ENCODE results near the gene ANO2.

DNA sequence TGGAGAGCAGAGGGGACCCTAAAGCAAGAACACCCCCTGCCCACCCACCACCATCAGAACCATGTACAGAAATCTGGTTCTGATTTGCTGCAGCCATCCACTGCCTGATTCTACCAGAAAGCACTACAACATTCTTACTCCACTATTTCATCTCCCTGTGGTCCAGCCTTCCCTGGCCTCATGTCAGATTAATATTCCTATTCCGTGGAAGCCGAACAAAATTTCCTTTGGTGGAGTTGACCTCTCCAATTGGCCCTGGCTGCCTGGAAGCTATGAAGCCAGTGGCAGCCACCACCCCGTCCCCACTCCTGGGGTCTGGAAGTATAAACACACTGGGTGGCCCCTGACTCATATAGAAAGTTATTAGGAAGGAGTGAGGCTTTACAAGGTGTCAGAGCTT is 60.2 kb downstream of the ANO2 start:
- TF ChIP-seq, protein P1, sequence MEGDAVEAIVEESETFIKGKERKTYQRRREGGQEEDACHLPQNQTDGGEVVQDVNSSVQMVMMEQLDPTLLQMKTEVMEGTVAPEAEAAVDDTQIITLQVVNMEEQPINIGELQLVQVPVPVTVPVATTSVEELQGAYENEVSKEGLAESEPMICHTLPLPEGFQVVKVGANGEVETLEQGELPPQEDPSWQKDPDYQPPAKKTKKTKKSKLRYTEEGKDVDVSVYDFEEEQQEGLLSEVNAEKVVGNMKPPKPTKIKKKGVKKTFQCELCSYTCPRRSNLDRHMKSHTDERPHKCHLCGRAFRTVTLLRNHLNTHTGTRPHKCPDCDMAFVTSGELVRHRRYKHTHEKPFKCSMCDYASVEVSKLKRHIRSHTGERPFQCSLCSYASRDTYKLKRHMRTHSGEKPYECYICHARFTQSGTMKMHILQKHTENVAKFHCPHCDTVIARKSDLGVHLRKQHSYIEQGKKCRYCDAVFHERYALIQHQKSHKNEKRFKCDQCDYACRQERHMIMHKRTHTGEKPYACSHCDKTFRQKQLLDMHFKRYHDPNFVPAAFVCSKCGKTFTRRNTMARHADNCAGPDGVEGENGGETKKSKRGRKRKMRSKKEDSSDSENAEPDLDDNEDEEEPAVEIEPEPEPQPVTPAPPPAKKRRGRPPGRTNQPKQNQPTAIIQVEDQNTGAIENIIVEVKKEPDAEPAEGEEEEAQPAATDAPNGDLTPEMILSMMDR (IDR thresholded peaks at IDR 0.05), result no peak
- TF ChIP-seq POLR2A (IDR thresholded peaks at IDR 0.05) (no peak), POLR2AphosphoS5 (IDR thresholded peaks at IDR 0.05) (no peak), EP300 (IDR thresholded peaks at IDR 0.05; ENCODE audit: low read depth) (no peak)

Measured in transverse colon (tissue), 4 donors.